Lower leg skin (tissue), 4 donors: ENCODE measurements around the gene MTCH2. TPM values are rescaled to one million over a fixed set of nuclear protein-coding genes. Genes with fewer than 3 reads are reported as not detected.

Experiments used
- DNase-seq, 2 donors: peaks; one replicate each; pipeline ENCODE4 v3.0.0-alpha.2; 2019; ENCODE audit warnings: low spot score in 2 of 2
- H3K4me3 ChIP-seq: fragments of 200-600 bp; sonication (generic); 2 replicates; pipeline ENCODE4 v1.5.1; 2017; ENCODE audit warnings: mild to moderate bottlenecking, low read depth; ENCODE audit not compliant: poor library complexity, severe bottlenecking
- CTCF ChIP-seq, 3 donors: fragments of 450-650 bp; IDR thresholded peaks; one replicate each; pipeline ENCODE4 v1.5.1; 2016; ENCODE audit warnings: antibody characterized with exemption in 3 of 3, mild to moderate bottlenecking in 3 of 3, moderate library complexity in 2 of 3
- POLR2A ChIP-seq, 2 donors: fragments of 450-650 bp; IDR thresholded peaks; one replicate each; pipeline ENCODE4 v1.6.1; 2016 to 2017; ENCODE audit warnings: antibody characterized with exemption in 2 of 2, mild to moderate bottlenecking in 1 of 2, moderate library complexity in 1 of 2
- WGBS, 2 donors: methylation state at CpG; one replicate each; pipeline ENCODE4 v1.1.5; 2018; 5-methylcytosine and 5-hydroxymethylcytosine counted together
- intact Hi-C: fragments of 100-400 bp; cut with DNase I; formaldehyde crosslinking; loops from one replicate; pipeline ENCODE4 v1.15.0; 2023; ENCODE audit warnings: low total_unique reads
- total RNA-seq, 4 donors: library from RNA; depleted of rRNA; stranded (reverse); fragments of >200 nt; gene quantifications; one replicate each; pipeline ENCODE4 v1.1.0, GENCODE V29; 2016

MTCH2 gene
- total RNA-seq, 4 donors from 2014 or later, result 24.1 to 64.6 (median 40.6) TPM

GRCh38 chr11:47570651-47571356, 71.6 kb downstream of the MTCH2 start:
- intact Hi-C loops, result no loop called here
- H3K4me3 ChIP-seq, result no peak overlapping the region
- no peak for TF ChIP-seq POLR2A (IDR thresholded peaks at IDR 0.05)
- TF ChIP-seq CTCF (IDR thresholded peaks at IDR 0.05), result no peak
- DNase-seq, result no peak
- 80% methylated on average over 3 of the region's 3 CpGs for WGBS, 2 donors

GRCh38 chr11:47569646-47570045, 72.7 kb downstream of the MTCH2 start:
- TF ChIP-seq CTCF (IDR thresholded peaks at IDR 0.05) (no peak), POLR2A (IDR thresholded peaks at IDR 0.05) (no peak)
- WGBS, 2 donors, result 96 to 98% methylated on average over 7 of the region's 7 CpGs
- no peak overlapping the region for H3K4me3 ChIP-seq
- DNase-seq, result no peak
- intact Hi-C loops, result no loop called here

Other genes with a start within 250 kb of the MTCH2 start
- 10 to 100 TPM; 22.9 to 59.2 (median 46.4) TPM for gene SLC39A13, start 234.0 kb downstream of the MTCH2 start, total RNA-seq
- 100 to 1,000 TPM in 3 of 4 donors, 10 to 100 TPM in 1; 81.0 to 164 (median 118) TPM for gene PSMC3, start 216.1 kb downstream of the MTCH2 start, total RNA-seq
- under 1 TPM in 1 of 4 donors, not detected in 3; 0.49 TPM for gene RAPSN, start 193.4 kb downstream of the MTCH2 start, total RNA-seq
- 10 to 100 TPM; 58.1 to 87.1 (median 78.5) TPM for gene CELF1, start 89.4 kb downstream of the MTCH2 start, total RNA-seq
- 100 to 1,000 TPM in 1 of 4 donors, 10 to 100 TPM in 3; 84.1 to 111 (median 90.1) TPM for gene PTPMT1, start 77.0 kb downstream of the MTCH2 start, total RNA-seq
- 10 to 100 TPM; 19.4 to 28.6 (median 24.9) TPM for gene KBTBD4, start 63.6 kb downstream of the MTCH2 start, total RNA-seq
- 100 to 1,000 TPM in 1 of 4 donors, 10 to 100 TPM in 3; 46.9 to 104 (median 67.7) TPM for gene NDUFS3, start 63.5 kb downstream of the MTCH2 start, total RNA-seq
- gene FAM180B, start 55.9 kb downstream of the MTCH2 start, total RNA-seq, result 1 to 10 TPM in 2 of 4 donors, under 1 TPM in 1, not detected in 1; 0.46 to 6.3 (median 1.4) TPM
- gene C1QTNF4, start 48.1 kb downstream of the MTCH2 start, total RNA-seq, result 1 to 10 TPM in 2 of 4 donors, under 1 TPM in 2; 0.30 to 3.5 (median 1.3) TPM
- gene AGBL2, start 72.8 kb upstream of the MTCH2 start, total RNA-seq, result under 1 TPM in 2 of 4 donors, not detected in 2; 0.17 to 0.65 TPM
- gene FNBP4, start 124.8 kb upstream of the MTCH2 start, total RNA-seq, result 100 to 1,000 TPM in 3 of 4 donors, 10 to 100 TPM in 1; 96.1 to 302 (median 120) TPM
- gene NUP160, start 205.8 kb upstream of the MTCH2 start, total RNA-seq, result 10 to 100 TPM; 14.1 to 22.4 (median 18.9) TPM